HG02852 (cell line): Measurements from ENCODE around the gene CPXCR1.
"Not testable (repeated sequence)": the region's sequence is repeated elsewhere in the genome, so short reads cannot be mapped to it uniquely, and the experiment has no call there.

Source experiments
- ATAC-seq: cut with Tn5 transposase; IDR thresholded peaks from one replicate; pipeline ENCODE4 v1.9.1; 2021; ENCODE audit warnings: mild to moderate bottlenecking, moderate library complexity; ENCODE audit not compliant: unreplicated experiment

Gene CPXCR1

GRCh38 chrX:88746925-88747324 lies at the start of gene CPXCR1:
Gene CPXCR1, plus strand, starts transcription at chrX:88747225. Its CDS starts 6,190 bp downstream, at chrX:88753415.
- ATAC-seq: no peak

GRCh38 chrX:88735835-88736234 lies 11.2 kb upstream of the CPXCR1 start:
- no peak for ATAC-seq

- ATAC-seq: not testable (repeated sequence)
Measured at GRCh38 chrX:88746215-88746614, 810 bp upstream of the CPXCR1 start.

- ATAC-seq: not testable (repeated sequence)
Measured at GRCh38 chrX:88752339-88752738, 5.3 kb downstream of the CPXCR1 start.

GRCh38 chrX:88789825-88790224 lies 42.8 kb downstream of the CPXCR1 start:
- no peak for ATAC-seq
